PFSK-1 (cell line): Measurements from ENCODE around the gene ACTG1.

Experiments
- FOXP2 ChIP-seq: optimal IDR thresholded peaks from 2 replicates; pipeline ENCODE3; 2011; ENCODE audit warnings: borderline replicate concordance, control low read depth, inconsistent platforms; ENCODE audit not compliant: insufficient read depth; ENCODE audit errors: extremely low read length, extremely low read depth
- POLR2AphosphoS5 ChIP-seq: IDR thresholded peaks from 2 replicates; pipeline ENCODE4 v1.6.1; 2012; ENCODE audit warnings: low read depth, mild to moderate bottlenecking, control low read depth, low read length, moderate library complexity
- REST ChIP-seq, 2 experiments: IDR thresholded peaks; 2 replicates each; pipeline versions ENCODE4 v1.6.1 to v1.8.0; 2011 to 2012; ENCODE audit warnings: low read depth in 2 of 2, low read length in 2 of 2, control low read depth in 1 of 2, inconsistent platforms in 1 of 2, mild to moderate bottlenecking in 1 of 2, moderate library complexity in 1 of 2; ENCODE audit not compliant: insufficient read depth in 1 of 2
- SIN3A ChIP-seq: IDR thresholded peaks from 2 replicates; pipeline ENCODE4 v1.6.1; 2012; ENCODE audit warnings: mild to moderate bottlenecking, low read length, moderate library complexity, borderline replicate concordance; ENCODE audit not compliant: insufficient read depth
- TAF1 ChIP-seq: IDR thresholded peaks from 2 replicates; pipeline ENCODE4 v1.6.1; 2012; ENCODE audit warnings: low read length, control low read depth, borderline replicate concordance; ENCODE audit not compliant: insufficient read depth

ACTG1 gene

GRCh38 chr17:81470270-81470943 is 42.2 kb downstream of the ACTG1 start:
- no peak for TF ChIP-seq SIN3A
- TF ChIP-seq TAF1: no peak
- TF ChIP-seq REST (IDR thresholded peaks at IDR 0.05; ENCODE audit: insufficient read depth in 1 of 2, low read depth in 2 of 2, low read length in 2 of 2): no peak
- no peak for TF ChIP-seq POLR2AphosphoS5
- TF ChIP-seq FOXP2: no peak

GRCh38 chr17:81469266-81469665 is 43.3 kb downstream of the ACTG1 start:
- TF ChIP-seq FOXP2: no peak
- no peak for TF ChIP-seq SIN3A
- no peak for TF ChIP-seq REST (IDR thresholded peaks at IDR 0.05; ENCODE audit: insufficient read depth in 1 of 2, low read depth in 2 of 2, low read length in 2 of 2)
- TF ChIP-seq POLR2AphosphoS5: no peak
- TF ChIP-seq TAF1: no peak

GRCh38 chr17:81468770-81469121 is 43.9 kb downstream of the ACTG1 start:
- no peak for TF ChIP-seq POLR2AphosphoS5
- no peak for TF ChIP-seq TAF1
- TF ChIP-seq SIN3A: no peak
- no peak for TF ChIP-seq FOXP2
- TF ChIP-seq REST (IDR thresholded peaks at IDR 0.05; ENCODE audit: insufficient read depth in 1 of 2, low read depth in 2 of 2, low read length in 2 of 2): no peak

GRCh38 chr17:81468111-81468769 is 44.4 kb downstream of the ACTG1 start:
- TF ChIP-seq POLR2AphosphoS5 (no peak), SIN3A (no peak), REST (IDR thresholded peaks at IDR 0.05; ENCODE audit: insufficient read depth in 1 of 2, low read depth in 2 of 2, low read length in 2 of 2) (no peak), FOXP2 (no peak), TAF1 (no peak)
